ENCODE data around the gene ABCB9.

DNA sequence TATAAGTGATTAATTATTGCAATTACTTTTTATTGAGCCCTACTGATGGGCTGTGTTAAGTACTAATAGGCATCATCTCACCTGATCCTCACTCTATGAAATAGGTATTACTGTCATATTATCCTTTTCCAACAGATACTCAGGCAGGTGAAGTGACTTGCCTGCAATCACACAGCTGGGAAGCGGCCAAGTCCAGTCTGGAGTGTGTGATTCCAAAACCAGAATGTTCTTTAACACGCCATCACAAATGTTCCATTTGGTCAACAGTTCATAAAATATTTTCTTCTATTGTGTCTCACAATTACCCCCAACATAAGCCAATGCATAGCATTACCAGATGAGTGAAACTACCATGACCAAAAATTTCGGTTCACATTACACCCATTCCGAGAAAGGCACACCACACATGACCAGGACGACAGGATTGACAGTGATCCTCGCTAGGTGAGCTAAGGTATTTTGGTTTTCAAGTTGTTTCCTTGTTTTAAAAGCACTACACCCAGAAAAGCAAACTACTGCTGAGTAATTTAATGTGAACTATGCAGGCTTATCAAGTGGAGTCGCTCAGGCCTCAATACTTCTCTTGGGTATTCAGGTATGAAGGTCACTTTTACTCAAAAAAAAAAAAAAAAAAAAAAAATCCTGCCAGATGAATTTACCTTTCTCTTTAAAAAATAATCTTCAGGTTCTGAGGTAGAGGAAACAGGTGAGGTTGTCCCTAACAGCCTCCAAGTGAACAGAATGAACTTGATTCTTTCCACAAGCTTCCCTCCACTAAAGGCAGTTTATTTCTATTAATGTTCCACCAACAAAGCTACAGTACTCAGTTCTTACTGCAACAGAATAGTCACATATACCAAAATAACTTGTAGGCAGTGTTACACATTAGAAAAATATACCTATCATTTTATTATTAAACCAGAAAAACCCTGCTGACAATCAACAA is 72.8 kb downstream of the ABCB9 start:
- TF ChIP-seq, protein P1, sequence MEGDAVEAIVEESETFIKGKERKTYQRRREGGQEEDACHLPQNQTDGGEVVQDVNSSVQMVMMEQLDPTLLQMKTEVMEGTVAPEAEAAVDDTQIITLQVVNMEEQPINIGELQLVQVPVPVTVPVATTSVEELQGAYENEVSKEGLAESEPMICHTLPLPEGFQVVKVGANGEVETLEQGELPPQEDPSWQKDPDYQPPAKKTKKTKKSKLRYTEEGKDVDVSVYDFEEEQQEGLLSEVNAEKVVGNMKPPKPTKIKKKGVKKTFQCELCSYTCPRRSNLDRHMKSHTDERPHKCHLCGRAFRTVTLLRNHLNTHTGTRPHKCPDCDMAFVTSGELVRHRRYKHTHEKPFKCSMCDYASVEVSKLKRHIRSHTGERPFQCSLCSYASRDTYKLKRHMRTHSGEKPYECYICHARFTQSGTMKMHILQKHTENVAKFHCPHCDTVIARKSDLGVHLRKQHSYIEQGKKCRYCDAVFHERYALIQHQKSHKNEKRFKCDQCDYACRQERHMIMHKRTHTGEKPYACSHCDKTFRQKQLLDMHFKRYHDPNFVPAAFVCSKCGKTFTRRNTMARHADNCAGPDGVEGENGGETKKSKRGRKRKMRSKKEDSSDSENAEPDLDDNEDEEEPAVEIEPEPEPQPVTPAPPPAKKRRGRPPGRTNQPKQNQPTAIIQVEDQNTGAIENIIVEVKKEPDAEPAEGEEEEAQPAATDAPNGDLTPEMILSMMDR (IDR thresholded peaks at IDR 0.05; ENCODE audit: poor library complexity, severe bottlenecking): no peak
- TF ChIP-seq POLR2AphosphoS5 (IDR thresholded peaks at IDR 0.05) (no peak), EP300 (conservative IDR thresholded peaks at IDR 0.05; ENCODE audit: poor library complexity, severe bottlenecking) (no peak), EZH2 (IDR thresholded peaks at IDR 0.05; ENCODE audit: borderline replicate concordance, insufficient read depth, low read length, poor library complexity, severe bottlenecking) (no peak), RAD21 (conservative IDR thresholded peaks at IDR 0.05) (no peak), SMC3 (conservative IDR thresholded peaks at IDR 0.05; ENCODE audit: poor library complexity) (no peak), MXI1 (conservative IDR thresholded peaks at IDR 0.05; ENCODE audit: poor library complexity, severe bottlenecking) (no peak), TAF1 (IDR thresholded peaks at IDR 0.05; ENCODE audit: low read depth) (no peak)
- TF ChIP-seq, protein P2, sequence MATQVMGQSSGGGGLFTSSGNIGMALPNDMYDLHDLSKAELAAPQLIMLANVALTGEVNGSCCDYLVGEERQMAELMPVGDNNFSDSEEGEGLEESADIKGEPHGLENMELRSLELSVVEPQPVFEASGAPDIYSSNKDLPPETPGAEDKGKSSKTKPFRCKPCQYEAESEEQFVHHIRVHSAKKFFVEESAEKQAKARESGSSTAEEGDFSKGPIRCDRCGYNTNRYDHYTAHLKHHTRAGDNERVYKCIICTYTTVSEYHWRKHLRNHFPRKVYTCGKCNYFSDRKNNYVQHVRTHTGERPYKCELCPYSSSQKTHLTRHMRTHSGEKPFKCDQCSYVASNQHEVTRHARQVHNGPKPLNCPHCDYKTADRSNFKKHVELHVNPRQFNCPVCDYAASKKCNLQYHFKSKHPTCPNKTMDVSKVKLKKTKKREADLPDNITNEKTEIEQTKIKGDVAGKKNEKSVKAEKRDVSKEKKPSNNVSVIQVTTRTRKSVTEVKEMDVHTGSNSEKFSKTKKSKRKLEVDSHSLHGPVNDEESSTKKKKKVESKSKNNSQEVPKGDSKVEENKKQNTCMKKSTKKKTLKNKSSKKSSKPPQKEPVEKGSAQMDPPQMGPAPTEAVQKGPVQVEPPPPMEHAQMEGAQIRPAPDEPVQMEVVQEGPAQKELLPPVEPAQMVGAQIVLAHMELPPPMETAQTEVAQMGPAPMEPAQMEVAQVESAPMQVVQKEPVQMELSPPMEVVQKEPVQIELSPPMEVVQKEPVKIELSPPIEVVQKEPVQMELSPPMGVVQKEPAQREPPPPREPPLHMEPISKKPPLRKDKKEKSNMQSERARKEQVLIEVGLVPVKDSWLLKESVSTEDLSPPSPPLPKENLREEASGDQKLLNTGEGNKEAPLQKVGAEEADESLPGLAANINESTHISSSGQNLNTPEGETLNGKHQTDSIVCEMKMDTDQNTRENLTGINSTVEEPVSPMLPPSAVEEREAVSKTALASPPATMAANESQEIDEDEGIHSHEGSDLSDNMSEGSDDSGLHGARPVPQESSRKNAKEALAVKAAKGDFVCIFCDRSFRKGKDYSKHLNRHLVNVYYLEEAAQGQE (IDR thresholded peaks at IDR 0.05; ENCODE audit: borderline replicate concordance): no peak
